HG03135 (cell line): ENCODE results near the gene TMEM229B.

Source experiments
- ATAC-seq: cut with Tn5 transposase; IDR thresholded peaks from one replicate; pipeline ENCODE4 v1.9.1; 2021; ENCODE audit warnings: mild to moderate bottlenecking, moderate library complexity; ENCODE audit not compliant: unreplicated experiment

Gene TMEM229B

DNA sequence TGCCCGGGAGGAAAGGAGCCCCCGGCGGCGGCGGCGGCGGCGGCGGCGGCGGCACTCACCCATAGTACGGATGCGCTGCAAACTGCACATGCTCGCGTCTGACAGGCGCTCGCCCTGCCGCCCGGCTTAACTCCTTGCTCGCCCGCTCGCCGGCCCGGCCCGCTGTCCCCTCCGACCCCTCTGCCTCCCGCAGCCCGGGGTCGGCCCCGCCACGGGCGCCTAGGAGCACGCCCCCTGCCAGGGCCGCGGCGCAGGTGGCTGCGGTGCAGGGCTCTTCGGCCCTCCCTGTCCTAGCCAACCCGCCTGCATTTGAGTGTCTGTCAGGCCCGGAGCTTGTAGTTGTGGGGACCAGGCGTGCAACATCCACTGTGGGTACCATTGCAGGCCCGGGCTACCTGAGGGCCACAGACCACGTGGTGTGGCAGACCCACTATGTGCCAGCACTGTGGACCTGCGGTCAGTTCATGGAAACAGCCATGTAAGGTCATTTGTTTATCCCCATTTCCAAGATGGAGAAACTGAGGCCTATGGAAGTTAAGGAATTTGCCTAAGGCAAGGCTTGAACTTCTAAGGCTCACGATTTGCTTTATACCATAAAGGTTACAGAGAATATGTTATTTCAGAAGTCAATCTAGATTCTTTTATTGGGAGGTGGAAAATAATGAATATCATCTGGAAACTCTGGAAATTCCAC is 27.0 kb upstream of the TMEM229B start:
- no peak for ATAC-seq

- no peak for ATAC-seq
Measured at GRCh38 chr14:67514650-67515385, 26.3 kb upstream of the TMEM229B start.

GRCh38 chr14:67514203-67514607 is 25.7 kb upstream of the TMEM229B start:
- ATAC-seq, result no peak

- ATAC-seq, result no peak
Measured at GRCh38 chr14:67513631-67514108, 25.1 kb upstream of the TMEM229B start.

GRCh38 chr14:67512463-67513310 is 24.2 kb upstream of the TMEM229B start:
- ATAC-seq, result no peak

GRCh38 chr14:67510836-67511235 is 22.3 kb upstream of the TMEM229B start:
- no peak for ATAC-seq

DNA sequence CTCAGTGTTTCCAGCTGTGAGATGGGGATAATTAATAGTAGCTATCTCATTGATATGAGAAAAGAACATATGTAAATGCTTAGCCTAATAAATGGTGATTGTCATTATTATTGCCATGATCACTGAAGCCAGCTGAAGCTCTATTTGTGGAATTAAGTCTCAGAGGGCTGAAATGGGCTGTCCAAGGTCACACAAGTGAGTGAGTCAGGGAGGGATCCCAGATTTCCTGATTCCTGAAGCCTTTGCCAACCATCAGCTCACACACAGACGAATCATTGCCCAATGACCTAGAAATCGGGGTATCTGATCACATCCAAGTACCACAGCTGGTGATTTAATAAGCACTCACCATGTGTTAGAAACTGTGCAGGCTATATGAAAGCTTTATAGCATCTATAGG is 21.6 kb upstream of the TMEM229B start:
- ATAC-seq, result no peak

DNA sequence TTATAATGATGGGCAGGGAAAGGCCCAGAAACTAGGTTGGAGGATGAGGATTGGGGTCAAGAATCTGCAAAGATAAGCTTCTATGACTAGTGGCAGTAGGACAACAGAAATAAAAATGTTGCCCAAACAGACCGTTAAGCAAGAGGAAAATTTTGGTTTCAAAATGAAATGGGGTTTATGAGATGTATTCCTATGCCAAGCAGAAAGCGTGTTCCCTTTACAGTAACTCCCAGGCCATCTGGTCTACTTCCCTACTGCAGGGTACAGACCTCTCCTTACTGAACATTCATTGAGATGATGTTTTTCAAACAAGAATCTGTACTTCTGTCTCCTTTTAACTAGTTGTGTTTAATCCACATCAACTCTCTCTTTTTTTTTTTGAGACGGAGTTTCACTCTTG is 20.4 kb upstream of the TMEM229B start:
- no peak for ATAC-seq

DNA sequence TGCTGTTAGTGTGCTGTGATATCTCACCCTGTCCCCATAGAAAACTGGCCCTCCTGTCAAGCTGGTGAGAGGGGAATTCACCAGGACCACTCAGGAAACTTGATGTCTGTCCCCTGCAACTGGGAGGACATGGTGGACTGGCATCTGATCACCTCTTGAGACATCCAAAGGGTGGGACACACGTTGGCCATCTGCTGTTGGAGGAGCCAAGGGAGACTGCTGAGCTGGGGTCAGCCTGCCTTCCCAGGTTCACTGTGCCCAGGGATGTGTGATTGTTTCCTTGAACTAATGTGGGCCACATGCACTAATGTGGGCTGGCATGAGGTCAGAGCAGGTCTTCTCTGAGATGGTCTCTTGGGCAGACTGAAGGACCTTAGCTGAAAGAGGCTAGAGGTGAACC is 16.7 kb upstream of the TMEM229B start:
- no peak for ATAC-seq

DNA sequence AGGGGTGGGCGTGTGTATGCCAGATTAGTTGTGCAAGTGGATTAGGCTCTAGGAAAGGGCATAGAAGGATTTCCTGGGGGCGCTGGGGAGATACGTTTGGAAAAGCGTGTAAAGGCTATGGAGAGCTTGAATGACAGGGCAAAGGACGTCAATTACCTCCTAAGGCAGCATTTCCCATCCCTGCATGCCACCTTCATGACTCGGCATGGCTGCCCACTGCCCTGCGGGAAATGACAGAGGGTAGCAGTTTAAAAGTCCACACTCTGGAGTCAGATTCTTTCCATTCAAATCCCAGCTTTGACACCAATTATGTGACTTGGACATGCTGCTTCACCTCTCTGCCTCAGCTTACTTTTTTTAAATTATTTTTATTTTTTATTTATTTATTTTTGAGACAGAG is 14.8 kb upstream of the TMEM229B start:
- ATAC-seq, result no peak

GRCh38 chr14:67502867-67503266 is 14.3 kb upstream of the TMEM229B start:
- no peak for ATAC-seq

DNA sequence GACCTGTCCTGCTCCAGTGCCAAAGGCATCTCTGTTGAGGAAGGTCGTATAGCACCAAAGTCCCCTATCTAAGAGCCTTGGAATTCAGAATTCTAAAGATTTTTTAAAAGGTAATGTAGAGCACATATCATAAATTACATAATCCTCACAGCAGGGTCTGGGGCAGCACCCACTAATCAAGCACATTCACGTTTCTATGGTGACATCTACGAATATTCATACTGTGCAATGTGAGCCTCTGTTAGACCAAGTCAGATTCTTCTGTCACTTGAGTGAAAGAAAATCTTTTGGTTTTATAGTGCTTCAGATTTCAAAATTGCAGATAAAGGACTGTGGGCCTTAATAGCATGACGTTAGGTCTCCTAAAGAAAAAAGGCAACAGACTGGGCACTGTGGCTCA is 13.1 kb upstream of the TMEM229B start:
- no peak for ATAC-seq

GRCh38 chr14:67500981-67501380 is 12.5 kb upstream of the TMEM229B start:
- no peak for ATAC-seq

GRCh38 chr14:67497716-67498115 is 9.2 kb upstream of the TMEM229B start:
- ATAC-seq, result no peak

DNA sequence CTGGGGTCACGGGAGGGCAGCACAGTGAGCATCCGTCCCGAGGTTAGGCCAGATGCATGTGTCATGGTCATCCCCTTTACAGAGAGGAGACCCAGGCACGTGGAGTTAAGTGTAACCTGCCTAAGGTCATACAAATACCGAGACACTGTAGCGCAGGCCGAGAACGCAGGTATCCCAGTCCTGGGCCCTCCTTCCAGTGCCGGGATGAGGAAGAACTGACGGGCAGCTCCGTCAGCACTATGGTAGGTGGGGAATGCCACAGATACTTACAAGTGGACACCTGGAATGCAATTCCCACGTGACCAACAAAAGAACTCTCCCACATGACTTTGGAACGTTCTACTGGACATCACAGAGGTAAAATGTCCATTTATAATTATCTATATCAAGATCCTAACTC is 8.7 kb upstream of the TMEM229B start:
- no peak for ATAC-seq

GRCh38 chr14:67495827-67496226 is 7.3 kb upstream of the TMEM229B start:
- ATAC-seq, result no peak

DNA sequence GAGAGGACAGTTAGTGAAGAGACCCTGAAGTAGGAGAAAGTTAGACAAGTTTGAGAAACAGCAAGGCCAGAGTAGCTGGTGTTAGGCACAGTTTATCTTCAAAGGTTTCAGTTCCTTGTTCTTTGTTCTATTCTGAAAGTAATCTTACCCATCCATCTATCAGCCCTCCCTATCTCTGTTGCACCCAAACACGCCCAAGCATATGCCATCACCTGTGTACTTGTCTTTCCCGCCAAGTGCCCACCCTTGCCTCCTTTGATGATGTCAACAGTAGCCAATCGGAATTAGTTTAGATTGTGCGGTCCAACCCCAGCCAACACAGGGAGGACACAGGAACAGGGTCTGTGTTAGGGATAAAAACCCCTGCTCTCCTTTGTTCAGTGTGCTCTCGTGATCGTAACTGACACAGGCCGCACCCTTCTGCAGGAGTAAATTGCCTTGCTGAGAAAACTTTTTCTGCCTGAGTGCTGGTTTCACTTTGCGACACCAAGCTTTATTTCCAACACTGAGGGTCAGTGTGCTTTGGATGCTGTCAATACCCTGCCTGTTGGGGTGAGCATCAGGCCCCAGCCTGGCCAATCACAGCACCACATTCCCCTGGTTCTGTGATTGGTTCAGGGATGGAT is 4.7 kb upstream of the TMEM229B start:
- no peak for ATAC-seq

- ATAC-seq, result no peak
Measured at GRCh38 chr14:67492538-67492937, 4.0 kb upstream of the TMEM229B start.

DNA sequence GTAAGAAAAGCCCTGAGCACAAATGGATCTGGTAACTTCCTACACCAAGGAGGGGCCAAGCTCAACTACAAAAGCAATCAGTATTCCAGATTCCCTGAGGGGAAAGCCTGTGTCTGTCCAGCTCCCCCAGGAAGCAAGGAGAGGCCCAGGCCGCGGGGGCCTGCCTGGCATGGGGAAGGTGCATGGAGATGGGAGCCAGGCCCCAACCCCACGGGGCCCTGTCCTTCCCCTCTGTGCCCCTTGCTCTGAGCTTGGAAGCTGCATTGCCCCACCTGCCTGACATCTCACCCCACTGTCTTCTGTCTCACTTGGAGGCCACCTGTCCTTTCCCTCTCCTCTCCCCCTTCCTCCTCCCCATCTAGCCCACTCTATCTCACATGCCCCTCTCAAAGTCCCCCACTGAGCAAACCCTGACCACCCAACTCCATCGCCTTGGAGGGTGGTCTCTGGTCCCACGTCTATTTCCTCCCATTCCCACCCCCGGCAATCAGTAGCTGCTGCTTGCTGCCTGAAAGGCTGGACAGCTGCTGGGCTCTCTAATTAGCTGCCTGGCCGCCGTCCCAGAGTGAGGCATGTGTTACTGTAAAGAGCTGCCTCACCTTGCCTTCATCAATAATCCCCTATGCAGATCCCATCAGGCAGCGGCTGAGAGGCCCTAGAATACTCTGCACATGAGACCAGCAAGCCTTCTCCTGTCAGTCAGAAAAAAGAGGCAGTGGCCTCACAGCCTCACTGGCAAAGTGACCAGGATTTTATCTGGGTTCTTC is 3.4 kb upstream of the TMEM229B start:
- ATAC-seq, result no peak

DNA sequence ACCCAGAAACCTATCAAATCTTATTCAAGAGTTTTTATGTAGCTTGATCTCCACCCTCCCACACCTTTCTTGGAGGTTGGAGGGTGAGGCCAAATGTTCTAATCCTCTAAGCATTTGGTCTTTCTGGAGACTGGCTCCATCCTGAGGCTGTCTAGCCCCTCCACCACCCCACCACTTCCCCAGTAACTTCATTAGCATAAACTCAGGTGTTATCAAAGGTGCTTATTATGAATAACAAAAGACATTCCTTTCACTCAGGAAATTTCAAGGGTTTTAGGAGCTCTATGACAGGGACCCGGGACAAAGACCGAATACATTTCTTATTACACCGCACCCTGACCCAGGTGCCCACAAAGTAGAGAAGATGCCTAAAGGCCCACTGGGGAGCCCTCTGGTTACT is 2.8 kb upstream of the TMEM229B start:
- no peak for ATAC-seq
